HL-60 (cell line): Measurements from ENCODE around the gene ID2.

Source experiments
- GABPA ChIP-seq: IDR thresholded peaks from 2 replicates; pipeline ENCODE4 v1.6.1; 2012; ENCODE audit warnings: low read depth
- POLR2AphosphoS5 ChIP-seq: IDR thresholded peaks from 2 replicates; pipeline ENCODE4 v1.6.1; 2012; ENCODE audit warnings: low read depth
- TF ChIP-seq, protein P1 (sequence below): IDR thresholded peaks from one replicate; pipeline ENCODE4 v1.5.1; 2011; ENCODE audit warnings: low read length, control low read depth, inconsistent platforms; ENCODE audit not compliant: insufficient read depth
- TF ChIP-seq, protein P2 (sequence below): IDR thresholded peaks from 2 replicates; pipeline ENCODE4 v1.6.1; 2012; ENCODE audit warnings: low read depth; ENCODE audit not compliant: insufficient replicate concordance

DNA sequence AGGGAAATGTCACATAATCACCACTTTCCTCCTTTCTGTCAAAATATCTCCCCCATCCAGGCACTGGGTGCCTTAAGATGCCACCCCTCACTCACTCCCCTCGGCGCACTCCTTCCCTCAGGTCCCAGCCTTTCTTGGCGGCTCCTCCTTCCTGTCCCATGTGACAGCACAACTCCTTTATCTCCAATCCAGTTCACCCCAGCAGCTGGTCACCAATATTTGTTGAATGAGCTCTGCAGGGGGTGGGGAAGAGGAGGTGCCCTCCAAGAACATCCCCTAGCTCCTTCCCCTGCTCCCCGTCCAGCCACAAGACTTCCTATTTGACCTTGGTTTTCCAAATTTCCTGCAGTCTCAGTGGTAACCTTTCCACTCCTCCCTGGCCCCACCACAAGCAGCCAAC lies 31.6 kb upstream of the ID2 start:
- TF ChIP-seq, protein P1, sequence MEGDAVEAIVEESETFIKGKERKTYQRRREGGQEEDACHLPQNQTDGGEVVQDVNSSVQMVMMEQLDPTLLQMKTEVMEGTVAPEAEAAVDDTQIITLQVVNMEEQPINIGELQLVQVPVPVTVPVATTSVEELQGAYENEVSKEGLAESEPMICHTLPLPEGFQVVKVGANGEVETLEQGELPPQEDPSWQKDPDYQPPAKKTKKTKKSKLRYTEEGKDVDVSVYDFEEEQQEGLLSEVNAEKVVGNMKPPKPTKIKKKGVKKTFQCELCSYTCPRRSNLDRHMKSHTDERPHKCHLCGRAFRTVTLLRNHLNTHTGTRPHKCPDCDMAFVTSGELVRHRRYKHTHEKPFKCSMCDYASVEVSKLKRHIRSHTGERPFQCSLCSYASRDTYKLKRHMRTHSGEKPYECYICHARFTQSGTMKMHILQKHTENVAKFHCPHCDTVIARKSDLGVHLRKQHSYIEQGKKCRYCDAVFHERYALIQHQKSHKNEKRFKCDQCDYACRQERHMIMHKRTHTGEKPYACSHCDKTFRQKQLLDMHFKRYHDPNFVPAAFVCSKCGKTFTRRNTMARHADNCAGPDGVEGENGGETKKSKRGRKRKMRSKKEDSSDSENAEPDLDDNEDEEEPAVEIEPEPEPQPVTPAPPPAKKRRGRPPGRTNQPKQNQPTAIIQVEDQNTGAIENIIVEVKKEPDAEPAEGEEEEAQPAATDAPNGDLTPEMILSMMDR = no peak
- TF ChIP-seq POLR2AphosphoS5 = no peak
- TF ChIP-seq, protein P2, sequence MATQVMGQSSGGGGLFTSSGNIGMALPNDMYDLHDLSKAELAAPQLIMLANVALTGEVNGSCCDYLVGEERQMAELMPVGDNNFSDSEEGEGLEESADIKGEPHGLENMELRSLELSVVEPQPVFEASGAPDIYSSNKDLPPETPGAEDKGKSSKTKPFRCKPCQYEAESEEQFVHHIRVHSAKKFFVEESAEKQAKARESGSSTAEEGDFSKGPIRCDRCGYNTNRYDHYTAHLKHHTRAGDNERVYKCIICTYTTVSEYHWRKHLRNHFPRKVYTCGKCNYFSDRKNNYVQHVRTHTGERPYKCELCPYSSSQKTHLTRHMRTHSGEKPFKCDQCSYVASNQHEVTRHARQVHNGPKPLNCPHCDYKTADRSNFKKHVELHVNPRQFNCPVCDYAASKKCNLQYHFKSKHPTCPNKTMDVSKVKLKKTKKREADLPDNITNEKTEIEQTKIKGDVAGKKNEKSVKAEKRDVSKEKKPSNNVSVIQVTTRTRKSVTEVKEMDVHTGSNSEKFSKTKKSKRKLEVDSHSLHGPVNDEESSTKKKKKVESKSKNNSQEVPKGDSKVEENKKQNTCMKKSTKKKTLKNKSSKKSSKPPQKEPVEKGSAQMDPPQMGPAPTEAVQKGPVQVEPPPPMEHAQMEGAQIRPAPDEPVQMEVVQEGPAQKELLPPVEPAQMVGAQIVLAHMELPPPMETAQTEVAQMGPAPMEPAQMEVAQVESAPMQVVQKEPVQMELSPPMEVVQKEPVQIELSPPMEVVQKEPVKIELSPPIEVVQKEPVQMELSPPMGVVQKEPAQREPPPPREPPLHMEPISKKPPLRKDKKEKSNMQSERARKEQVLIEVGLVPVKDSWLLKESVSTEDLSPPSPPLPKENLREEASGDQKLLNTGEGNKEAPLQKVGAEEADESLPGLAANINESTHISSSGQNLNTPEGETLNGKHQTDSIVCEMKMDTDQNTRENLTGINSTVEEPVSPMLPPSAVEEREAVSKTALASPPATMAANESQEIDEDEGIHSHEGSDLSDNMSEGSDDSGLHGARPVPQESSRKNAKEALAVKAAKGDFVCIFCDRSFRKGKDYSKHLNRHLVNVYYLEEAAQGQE = no peak
- TF ChIP-seq GABPA = no peak
